Chondrocyte (in vitro differentiated cells): Measurements from ENCODE around the gene RASSF5. TPM values are rescaled to one million over a fixed set of nuclear protein-coding genes. Genes with fewer than 3 reads are reported as not detected.

Experiments
- DNase-seq: peaks from one replicate; pipeline ENCODE4 v3.0.0; 2021; ENCODE audit warnings: mixed read lengths, low spot score
- H3K27ac Mint-ChIP-seq: one replicate; pipeline ENCODE4 v1.8.0; 2021; ENCODE audit warnings: mild to moderate bottlenecking, moderate library complexity, mixed read lengths; ENCODE audit not compliant: unreplicated experiment
- H3K27me3 Mint-ChIP-seq: 2 replicates; pipeline ENCODE4 v1.8.0; 2021; ENCODE audit warnings: low read depth, mixed read lengths
- H3K36me3 Mint-ChIP-seq: 2 replicates; pipeline ENCODE4 v1.8.0; 2021; ENCODE audit warnings: low read depth, mixed read lengths
- H3K4me1 Mint-ChIP-seq: 2 replicates; pipeline ENCODE4 v1.8.0; 2021; ENCODE audit warnings: low read depth, mild to moderate bottlenecking, mixed read lengths
- H3K4me3 Mint-ChIP-seq: one replicate; pipeline ENCODE4 v1.8.0; 2021; ENCODE audit warnings: mild to moderate bottlenecking, moderate library complexity, mixed read lengths; ENCODE audit not compliant: unreplicated experiment
- H3K9me3 Mint-ChIP-seq: 2 replicates; pipeline ENCODE4 v1.8.0; 2021; ENCODE audit warnings: low read depth, mixed read lengths
- CTCF ChIP-seq: fragments of 200-600 bp; sonication (generic); IDR thresholded peaks from 2 replicates; pipeline ENCODE4 v1.5.0; 2021; ENCODE audit warnings: antibody characterized with exemption, mild to moderate bottlenecking, moderate library complexity
- total RNA-seq: library from RNA; stranded (reverse); gene quantifications from 3 replicates; pipeline ENCODE4 v1.2.1, GENCODE V29; 2021

Gene RASSF5
- total RNA-seq, 1 donor from 2014 or later, result 0.27 TPM

DNA sequence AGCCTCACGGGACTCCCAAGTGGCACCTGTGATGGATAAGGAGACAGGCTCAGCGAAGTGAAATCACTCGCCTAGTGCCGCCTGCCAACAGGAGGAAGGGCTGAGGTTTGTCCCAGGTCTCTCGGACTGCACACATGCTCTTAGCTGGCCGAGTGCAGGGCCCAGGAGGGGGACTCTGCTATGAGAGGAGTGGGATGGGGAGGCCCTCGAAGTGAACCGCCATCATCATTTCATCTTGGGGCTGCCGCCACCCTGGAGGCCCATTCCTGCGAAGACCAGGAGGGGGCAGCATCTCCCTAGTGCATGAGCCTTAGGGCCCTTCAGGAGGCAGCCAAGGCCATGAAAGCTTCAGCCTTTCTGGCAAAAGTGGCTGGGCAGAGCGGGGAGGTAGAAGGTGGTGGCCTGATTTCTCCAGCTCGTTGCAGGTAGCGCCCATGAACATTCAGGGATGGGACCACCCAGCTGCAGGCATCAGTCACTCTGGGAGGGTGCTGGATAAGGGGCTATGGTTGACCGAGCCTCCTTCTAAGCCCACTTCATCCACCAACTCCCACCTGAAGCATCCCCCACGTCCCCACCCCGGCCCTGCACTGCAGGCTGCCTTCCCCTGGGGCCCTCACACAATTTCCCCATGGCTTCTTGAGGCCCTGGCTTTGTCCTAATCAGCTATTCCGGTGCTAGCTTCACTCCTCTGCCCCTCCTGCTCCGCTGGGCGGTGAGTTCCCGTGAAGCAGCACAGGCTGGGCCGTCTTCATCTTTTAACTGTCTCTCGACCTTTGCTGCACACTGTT lies 17.2 kb upstream of the RASSF5 start:
- H3K27me3 Mint-ChIP-seq, result no peaks in the 10 kb centered on the region
- H3K36me3 Mint-ChIP-seq, result peaks cover 17% of the 10 kb centered on the region
- H3K4me3 Mint-ChIP-seq, result no peak overlapping the region
- peaks cover 10% of the 10 kb centered on the region for H3K4me1 Mint-ChIP-seq
- peak; percentile 94 for TF ChIP-seq CTCF
- no peaks in the 10 kb centered on the region for H3K9me3 Mint-ChIP-seq
- no peak overlapping the region for H3K27ac Mint-ChIP-seq
- DNase-seq, result peak; percentile 60

DNA sequence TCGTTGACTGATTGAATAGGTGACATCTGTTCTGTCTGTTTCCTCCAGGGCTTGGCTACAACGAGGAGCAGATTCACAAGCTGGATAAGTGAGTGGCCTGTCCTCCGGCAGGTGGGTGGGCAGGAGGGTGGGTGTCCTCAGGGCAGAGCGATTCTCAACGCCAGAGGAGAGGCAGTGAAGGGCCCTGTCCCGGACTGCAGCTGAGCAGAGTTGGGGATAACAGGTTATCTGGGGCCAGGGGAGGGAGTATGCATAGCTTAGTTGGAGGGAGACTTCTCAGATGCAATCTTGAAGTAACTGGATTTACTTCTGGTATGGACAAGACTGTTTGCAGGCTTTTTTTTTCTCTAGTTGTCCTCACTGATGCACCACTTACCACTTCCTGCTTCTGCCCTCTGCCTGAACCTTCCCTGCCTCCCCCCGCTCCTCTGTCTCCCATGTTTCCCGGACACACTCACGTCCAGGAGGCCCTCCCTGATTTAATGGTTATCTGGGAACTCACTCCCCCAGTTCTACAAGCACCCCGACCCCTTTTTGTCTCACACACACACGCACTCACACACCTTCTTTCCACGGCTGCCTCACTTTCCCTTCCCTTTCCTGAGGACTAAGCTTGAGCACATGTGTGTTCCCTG lies 16.4 kb upstream of the RASSF5 start:
- no peaks in the 10 kb centered on the region for H3K9me3 Mint-ChIP-seq
- TF ChIP-seq CTCF, result no peak
- DNase-seq, result no peak
- H3K4me1 Mint-ChIP-seq, result peaks cover 18% of the 10 kb centered on the region
- no peak overlapping the region for H3K4me3 Mint-ChIP-seq
- H3K27ac Mint-ChIP-seq, result no peak overlapping the region
- H3K36me3 Mint-ChIP-seq, result peaks cover 17% of the 10 kb centered on the region
- no peaks in the 10 kb centered on the region for H3K27me3 Mint-ChIP-seq

DNA sequence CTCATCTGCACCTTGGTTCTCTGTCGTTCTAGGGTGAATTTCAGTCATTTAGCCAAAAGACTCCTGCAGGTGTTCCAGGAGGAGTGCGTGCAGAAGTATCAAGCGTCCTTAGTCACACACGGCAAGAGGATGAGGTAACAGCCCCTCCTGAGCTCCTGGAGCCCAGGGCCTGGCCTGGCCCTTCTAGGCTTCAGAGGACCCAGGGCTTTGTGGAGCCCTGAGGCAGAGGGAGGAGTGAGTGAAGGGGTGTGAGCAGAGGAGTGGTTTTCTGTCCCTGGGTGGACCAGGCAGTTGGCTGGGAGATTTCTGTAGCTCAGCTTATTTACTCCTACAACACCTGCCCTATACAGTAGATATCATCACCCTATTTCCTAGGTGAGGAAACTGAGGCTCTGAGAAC lies 15.7 kb upstream of the RASSF5 start:
- H3K9me3 Mint-ChIP-seq, result no peaks in the 10 kb centered on the region
- H3K27ac Mint-ChIP-seq, result no peak overlapping the region
- peaks cover 25% of the 10 kb centered on the region for H3K4me1 Mint-ChIP-seq
- peaks cover 17% of the 10 kb centered on the region for H3K36me3 Mint-ChIP-seq
- no peak for DNase-seq
- H3K27me3 Mint-ChIP-seq, result no peaks in the 10 kb centered on the region
- TF ChIP-seq CTCF, result no peak
- H3K4me3 Mint-ChIP-seq, result no peak overlapping the region

DNA sequence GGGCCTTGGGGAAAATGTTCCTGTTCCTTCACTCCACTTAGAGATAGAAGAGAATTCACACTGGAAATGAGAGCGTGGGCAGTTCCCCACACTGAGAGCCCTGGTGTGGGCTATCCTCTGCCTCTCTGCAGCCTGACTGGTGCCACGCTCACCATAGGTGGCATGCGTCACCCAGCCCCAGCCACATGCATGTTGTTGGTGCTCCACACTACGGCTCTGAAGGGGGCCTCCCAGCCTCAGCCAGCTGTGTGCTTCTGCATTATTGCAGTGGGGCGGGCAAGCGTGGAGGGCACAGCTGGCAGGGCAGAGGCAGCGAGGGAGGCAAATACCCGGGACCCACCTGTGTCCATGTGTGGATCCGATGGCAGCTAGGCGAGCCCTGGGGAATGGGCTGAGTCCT lies 14.7 kb upstream of the RASSF5 start:
- peaks cover 17% of the 10 kb centered on the region for H3K36me3 Mint-ChIP-seq
- TF ChIP-seq CTCF, result no peak
- no peaks in the 10 kb centered on the region for H3K9me3 Mint-ChIP-seq
- H3K4me3 Mint-ChIP-seq, result no peak overlapping the region
- H3K4me1 Mint-ChIP-seq, result peaks cover 30% of the 10 kb centered on the region
- no peak for DNase-seq
- H3K27ac Mint-ChIP-seq, result no peak overlapping the region
- no peaks in the 10 kb centered on the region for H3K27me3 Mint-ChIP-seq

DNA sequence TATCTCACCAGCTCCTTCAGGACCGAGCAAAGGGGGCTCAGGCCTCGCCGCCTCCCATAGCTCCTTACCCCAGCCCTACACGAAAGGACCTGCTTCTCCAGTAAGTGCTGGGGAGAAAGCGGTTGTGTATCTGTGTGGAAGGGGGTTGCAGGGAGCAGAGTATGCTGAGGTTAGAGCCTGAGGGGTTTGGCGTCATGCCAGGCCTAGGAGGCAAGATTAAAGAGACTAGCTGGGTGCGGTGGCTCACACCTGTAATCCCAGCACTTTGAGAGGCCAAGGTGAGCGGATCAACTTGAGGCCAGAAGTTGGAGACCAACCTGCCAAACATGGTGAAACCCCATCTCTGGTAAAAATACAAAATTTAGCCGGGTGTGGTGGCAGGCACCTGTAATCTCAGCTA lies 14.1 kb upstream of the RASSF5 start:
- no peak overlapping the region for H3K4me3 Mint-ChIP-seq
- DNase-seq, result no peak
- H3K27me3 Mint-ChIP-seq, result no peaks in the 10 kb centered on the region
- H3K9me3 Mint-ChIP-seq, result no peaks in the 10 kb centered on the region
- no peak overlapping the region for H3K27ac Mint-ChIP-seq
- peaks cover 14% of the 10 kb centered on the region for H3K36me3 Mint-ChIP-seq
- H3K4me1 Mint-ChIP-seq, result peaks cover 30% of the 10 kb centered on the region
- TF ChIP-seq CTCF, result no peak
